HPDE6-E6E7 (cell line): ENCODE results near the gene HJURP.
A peak's percentile ranks its signal among the peaks of the same experiment; 100 is the strongest.

ENCODE experiments used
- DNase-seq: peaks from one replicate; pipeline ENCODE4 v3.0.0; 2011; ENCODE audit warnings: missing footprints; ENCODE audit errors: extremely low spot score

The HJURP gene

DNA sequence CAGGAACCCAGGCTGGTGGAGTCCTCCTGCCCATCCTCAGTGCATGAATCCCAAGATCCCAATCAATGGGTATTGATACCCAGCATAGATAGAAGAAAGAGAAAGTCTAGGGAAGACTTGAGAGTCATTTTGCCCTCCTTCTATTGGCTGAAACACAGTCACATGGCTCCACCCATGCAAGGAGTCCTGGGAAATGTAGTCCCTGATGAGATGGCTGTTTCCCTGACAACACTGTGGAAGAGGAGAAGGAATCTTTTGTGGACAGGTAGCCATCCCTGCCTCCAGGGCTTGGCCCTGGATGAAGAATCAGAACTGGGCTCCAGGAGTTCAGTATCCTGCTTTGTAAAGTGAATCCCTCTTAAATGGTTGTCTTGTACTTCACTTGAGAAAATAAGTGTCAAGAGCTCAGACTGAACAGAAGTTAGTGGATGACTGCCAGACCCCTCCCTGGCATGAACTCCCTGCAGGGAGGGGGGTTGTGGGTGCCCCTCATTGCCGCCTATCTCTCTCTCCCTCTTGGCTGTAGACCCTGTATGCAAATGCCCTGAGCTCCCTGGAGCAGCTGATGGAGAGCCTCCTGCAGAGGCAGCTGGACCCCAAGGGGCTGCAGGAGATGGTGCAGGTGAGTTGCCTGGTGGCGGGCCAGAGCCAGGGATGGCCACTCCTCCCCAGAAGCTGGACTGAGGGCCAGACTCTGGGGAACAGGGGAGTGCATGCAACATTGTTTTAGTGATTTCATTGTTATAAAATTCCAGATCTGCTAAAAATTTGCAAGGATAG is 40.1 kb downstream of the HJURP start:
- DNase-seq, result peak; percentile 29

DNA sequence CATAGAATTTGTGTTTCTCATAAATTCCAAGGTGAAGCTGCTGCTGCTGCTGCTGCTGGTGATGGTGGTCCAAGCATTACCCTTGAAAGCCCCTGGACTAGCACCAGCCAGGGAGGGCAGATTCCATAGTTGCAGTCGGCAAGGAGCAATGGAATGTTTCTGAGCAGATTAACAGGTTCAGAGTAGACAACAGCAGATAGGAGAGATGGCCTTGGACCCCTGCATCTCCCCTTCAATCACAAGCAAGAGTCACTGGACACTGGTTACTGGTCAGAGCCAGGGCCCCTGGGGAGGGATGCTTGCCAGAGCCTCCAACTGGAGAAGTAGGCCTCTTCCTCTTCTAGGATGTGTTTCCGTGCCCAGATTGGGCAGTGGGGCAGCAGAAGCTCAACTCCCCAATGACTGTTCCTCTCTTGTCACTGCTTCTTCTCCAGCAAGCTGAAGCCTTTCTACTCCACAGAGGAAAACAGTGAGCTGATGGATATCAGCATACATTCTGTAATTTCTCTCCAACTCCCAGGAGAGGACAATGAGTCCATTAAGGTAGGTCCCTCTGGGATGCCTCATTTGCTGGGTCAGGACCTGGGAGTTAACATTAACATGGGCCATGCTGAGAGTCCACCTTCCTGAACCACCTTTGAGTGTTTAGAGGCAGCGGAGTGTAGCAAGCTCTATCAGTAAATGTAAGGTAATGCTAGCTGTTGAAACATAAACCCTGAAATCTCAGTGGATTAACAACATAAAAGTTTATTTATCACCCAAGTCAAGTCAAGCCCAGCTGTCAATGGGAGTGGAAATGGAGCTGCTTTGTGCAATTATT is 40.9 kb downstream of the HJURP start:
- no peak for DNase-seq

DNA sequence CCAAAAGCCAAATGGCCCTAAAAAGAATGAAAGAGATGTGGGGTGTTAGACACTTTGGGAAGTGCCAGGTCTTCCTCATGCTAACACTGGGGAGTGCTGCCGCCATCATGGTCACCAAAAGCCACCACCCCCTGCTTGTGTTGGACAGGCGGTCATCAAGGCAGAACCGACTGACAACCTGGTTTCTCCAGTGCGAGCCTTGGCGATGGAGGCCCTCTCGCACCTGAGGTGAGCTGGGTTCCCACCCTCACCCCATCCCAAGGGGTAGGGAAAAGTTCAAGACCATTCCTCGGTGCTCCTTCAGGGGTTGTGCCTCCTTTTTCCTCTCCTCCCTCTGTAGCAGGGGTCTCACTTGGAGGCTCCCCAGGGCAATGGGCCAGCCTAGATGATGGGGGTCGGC is 42.6 kb downstream of the HJURP start:
- DNase-seq, result no peak

DNA sequence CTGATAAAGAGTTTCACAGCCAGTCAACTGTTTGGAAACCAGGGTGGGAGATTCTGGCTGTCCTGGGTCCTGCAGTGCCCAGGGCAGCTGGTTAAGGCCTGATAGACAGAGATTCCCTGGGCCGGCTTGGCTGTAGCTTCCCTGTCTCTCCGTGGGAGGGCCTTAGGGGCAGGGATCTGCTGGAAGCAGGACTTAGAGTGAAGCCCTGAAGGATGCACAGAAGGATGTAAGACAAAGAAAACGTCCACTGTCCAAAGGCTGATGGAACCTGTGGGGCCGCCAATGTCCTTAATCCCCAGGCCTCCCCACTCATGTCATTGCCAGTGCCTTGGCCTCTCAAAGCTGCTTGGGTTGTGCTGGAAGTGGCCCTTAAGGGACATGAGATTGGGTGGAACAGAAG is 43.2 kb downstream of the HJURP start:
- no peak for DNase-seq

DNA sequence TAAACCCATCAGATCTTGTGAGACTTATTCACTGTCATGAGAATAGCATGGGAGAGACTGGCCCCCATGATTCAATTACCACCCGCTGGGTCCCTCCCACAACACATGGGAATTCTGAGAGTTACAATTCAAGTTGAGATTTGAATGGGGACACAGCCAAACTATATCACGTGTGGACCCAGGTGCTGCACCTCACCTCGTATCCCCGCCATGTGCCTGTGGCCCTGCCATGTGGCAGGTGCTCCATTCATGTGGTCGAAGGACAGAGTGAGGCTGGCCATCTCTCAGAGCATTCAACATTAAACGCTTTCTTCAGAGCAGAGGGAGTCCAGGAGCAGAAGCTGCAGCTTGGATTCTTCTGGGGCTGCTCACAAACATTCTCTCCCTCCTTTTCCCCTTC is 44.0 kb downstream of the HJURP start:
- DNase-seq, result no peak

DNA sequence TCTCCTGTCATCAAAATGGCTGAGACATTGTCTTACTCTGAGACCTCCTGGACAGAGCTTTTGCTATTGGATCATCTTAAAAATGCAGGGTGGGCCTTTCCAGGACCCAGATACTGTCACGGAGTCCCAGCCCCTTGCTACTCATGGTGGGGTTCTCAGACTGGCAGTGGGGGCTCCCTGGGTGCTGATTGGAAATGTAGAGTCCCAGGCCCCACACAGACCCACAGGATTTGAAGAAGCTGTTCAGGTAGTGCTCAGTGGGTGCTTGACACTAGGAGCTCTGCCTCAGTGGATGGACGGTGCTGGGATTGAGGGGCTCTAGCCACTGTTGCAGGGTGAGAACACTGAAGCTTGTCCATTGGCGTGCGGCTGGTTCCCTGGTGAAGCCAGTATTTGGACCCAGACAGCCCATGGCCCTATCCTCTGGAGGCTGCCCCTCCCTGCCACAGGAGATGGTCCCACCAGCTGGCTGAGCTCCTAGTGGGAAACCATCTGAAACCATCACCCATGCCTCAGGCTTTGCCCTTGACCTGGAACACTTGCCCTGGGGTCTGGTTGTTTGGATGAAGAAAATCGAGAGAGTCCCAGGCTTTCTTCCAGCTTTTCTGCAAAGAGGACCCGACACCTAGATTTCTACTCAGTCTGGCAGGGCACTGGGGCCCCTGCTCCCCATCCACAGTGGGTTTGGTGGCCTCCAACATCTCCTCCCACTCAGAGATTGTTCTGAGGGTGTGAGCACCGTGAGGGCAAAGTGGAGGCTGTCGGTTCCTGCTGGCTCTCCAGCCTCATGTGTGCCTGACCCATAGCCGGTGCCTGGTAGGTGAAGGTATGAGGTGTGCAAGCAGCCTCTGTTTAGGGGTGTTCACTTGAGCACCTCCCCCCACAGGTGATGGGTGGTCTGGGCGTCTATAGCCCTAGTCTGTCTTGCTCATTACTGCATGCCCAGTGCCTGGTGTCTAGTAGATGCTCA is 46.1 kb downstream of the HJURP start:
- DNase-seq, result no peak

DNA sequence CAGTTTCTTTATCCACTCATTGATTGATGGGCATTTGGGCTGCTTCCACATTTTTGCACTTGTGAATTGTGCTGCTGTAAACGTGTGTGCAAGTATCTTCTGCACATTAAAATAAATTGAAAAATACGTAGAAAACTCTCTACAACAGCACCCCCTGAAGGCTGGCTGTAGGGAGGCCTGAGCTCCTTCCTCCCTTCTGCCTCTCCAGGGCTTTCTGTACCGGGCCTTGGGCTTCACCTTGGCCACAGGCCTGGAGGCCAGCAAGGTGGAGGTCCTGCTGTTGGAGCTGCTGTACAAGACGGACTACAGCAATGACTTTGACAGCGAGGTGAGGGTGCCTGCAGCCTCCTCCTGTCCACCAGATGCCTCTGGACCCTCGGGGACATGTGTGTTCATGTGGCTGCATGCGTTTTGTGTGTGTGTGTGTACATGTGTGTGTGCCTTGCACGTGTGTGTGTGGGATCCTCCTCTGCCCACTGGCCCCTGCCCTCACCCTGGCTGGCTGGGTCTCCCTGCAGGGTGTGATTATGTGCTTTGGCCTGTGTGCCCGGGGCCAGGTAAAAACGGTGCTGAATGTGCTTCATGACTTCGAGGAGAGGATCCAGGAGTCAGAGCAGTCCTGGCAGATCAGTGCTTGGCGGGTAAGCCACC is 47.0 kb downstream of the HJURP start:
- DNase-seq, result no peak

DNA sequence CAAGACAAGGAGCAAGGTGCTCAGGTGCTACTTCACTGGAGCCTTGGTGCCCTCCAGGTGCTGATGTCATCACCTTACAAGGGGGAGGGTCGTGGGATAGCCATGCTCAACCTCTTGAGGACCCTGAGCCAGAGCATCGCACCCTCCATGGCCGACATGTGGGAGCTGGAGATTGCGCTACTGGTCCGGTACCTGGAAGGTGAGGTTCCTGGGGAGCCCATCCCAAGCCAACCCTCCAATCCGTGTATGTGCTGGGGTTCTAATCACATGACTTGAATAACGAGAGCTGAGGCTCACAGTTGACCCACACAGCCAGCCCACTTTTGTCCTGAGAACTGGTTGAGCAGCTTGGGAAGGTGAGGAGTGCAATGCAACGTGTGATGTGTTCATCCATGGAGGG is 50.3 kb downstream of the HJURP start:
- no peak for DNase-seq

DNA sequence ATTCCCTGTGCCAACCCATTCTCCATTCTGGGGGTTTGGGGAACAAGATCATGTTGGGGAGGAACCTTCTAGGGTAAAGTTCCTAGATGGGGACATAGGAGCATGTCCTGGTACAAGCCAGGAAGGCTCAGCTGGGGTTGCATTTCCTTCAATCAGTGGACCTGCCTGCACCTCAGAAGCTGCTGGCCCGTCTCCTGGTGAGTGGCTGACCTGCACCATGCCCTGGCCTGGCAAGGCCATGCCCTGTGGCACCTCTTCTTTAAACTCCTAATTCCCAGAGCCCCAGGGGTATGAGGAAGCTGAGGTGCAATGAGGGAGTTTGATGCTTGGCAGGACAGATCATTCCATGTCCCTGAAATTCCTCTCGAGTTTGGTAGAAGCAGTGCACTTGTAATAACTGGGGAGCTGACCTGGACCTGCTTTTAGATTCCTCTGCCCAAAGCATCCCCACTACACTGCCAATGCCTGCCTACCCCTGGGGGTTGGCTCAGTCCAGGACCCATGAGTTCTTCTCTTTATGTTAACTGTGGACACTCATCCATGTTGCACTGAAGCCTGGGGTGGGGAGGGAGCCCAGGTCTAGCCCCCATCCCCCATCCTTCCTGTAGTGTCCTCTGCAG is 50.9 kb downstream of the HJURP start:
- DNase-seq, result no peak

DNA sequence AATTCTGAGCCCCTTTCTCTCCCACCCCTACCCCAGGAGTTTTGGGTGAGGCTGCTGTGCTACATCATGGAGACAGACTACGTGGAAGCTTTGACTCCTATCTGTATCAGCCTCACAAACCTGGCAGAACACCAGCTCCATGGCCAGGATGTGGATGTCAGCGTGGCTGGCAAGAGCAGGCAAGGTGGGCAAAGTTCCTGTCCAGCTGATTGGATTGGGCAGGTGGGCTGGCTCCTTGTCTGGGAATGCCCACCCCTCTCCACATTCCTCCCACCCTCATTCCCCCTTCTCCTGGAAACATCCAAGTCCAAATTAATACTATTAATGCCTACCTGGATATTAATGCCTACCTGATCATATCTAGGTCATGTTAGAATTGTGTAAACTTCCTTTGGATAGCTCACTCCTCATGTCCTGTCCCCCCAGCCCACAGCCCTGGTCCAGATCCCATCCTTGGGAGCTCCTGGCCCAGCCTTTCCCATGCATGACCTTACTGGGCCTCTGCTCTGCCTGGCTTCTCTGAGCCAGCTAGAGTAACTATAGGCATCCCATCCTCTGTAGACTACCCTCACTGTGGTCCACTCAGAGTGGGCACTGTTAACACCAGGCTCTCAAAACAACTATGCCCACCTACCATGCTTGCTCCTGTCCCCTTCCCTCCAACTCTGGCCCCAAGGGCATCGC is 52.1 kb downstream of the HJURP start:
- no peak for DNase-seq

DNA sequence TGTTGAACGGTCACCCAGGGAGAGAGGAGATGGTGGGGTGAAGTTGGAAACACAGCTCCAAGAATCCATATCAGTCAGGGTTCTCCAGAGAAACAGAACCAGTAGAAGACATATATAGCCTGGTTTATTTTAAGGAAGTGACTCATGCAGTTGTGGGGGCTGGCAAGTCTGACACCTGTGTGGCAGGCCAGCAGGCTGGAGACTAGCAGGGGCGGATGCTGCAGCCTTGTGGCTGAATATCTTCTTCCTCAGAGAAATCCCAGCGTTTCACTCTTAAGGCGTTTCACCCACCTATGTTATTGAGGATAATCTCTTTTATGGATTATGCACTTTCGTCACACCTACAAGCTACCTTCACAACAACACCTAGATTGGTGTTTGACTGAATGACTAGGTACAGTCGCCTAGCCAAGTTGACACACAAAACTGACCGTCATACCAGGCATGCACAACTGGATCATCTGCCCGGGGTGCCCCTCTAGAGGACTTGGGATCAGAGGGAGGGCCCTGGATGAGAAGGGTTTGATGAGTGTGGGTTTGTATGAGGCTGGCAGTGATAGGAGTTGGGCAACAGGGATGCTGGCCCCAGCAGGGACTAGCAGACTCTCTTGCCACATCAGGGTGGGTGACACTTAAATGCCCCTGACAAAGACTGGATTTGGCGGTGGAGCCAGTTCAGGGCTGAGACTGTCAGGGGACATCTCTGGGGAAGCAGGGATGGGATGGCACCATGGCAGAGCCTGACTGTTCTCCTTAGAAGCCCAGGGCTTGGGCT is 52.8 kb downstream of the HJURP start:
- no peak for DNase-seq

DNA sequence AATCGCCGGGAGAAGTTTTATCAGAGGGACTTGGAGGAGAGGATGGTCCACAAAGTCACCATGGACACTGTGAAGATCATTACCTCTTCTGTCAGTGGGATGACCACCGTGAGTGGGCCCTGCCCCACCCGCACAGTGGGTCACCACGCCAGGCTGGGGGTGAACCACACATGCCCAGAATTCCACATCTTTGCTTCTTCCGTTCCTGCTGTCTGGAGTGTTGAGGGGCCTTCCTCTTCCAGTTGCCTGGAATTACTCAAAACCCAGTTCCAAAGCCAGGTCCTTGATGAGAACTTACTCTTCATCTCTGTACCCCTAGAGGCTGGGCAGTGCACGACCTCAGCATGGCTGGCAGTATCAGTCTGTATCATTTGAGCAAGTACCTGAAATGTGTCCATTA is 54.1 kb downstream of the HJURP start:
- DNase-seq, result no peak

DNA sequence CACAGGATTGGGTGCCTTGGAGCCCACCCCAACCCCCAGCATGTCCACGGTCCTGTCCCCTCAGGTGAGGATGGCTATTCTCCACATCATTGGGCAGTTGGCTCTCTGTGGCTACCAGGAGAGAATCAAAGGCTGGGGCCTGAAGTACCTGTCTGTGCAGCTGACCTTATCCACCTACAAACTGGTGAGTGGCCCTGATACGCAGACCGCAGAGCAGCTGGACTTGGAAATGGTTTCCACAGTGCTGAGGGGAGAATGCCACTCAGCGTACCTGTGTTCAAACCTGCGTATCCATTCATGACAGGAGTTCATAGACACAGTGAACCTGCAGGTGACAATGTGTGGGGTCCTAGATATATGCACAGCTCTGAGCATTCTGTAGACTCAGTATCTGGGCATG is 54.6 kb downstream of the HJURP start:
- no peak for DNase-seq

DNA sequence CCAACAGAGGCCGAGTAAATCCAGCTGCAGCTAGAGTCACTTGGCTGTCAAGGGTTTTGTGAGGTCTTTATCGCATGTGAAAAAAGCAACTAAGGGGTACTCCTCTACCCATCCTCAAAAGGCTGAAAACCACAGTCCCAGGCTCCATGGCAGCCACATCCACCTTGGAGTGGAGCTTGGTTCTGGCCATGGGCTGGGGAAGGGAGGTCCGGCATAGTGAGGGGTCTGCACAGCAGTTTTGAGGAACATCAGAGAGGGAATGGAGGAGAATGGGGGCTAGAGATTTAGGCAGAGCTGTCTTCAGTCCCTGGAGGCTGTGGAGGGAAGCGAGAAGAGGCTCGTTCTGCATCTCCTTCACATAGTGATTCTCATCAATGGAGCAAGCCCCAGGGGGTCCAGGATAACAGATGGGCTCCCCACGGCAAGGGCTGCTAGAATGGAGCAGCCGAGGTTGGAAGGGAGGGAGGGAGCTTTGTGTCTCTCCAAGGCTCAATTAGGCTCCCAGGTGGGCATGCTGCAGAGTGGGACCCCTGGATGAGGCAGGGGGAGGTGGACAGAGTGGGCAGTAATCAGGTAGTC is 55.2 kb downstream of the HJURP start:
- DNase-seq, result no peak

DNA sequence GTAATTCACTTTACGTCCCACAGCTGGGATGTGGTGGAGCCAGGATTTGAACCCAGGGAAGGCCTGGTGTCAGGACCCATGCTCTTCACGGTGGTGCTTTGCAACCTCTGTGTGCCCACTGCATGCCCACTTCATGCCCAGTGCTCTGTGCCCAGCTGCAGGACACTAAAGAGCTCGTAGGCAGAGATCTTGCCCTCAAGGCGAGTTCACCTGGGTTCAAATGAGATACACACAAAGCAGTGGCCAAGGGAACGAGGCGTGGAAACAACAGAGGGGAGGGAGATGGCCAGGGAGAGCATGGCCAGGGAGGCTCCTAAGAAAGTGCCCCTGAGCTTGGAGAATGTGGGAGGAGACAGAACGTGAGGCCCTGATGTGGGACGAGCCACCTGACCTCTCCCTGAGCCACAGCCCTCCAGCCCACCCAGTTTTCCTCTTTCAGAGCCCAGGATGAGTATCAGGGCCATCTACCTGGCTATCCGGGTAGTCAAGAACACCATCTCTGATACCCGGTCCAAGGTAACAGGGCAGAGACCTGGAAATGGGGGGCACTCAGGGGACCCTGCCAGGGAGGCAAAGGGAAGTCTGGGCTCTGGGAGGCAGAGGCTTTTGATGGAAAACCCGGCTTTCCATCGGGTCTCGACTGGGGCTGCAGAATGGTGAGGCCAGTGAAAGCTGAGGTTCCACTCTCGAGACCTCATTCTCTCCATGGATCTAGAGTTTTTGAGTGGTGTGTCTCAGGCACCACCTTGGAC is 55.8 kb downstream of the HJURP start:
- DNase-seq, result no peak

DNA sequence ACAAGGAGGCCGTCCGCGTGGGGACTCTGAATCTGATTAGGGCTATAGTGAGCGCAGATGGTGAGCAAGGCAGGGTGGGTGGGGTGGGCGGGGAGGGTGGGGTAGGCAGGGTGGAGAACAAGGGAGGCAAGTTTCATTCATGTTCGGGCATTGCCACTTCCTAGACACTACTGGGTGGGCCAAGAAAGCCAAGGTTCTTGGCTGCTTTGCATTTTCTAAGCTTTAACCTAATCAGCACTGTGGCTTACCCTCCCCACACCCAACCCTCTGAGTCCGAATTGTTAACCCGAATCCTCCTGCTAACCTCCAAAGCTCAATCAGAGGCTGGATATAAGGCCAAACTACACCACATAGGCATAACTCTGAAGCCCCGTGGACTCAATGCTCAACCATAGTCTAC is 58.1 kb downstream of the HJURP start:
- DNase-seq, result no peak

DNA sequence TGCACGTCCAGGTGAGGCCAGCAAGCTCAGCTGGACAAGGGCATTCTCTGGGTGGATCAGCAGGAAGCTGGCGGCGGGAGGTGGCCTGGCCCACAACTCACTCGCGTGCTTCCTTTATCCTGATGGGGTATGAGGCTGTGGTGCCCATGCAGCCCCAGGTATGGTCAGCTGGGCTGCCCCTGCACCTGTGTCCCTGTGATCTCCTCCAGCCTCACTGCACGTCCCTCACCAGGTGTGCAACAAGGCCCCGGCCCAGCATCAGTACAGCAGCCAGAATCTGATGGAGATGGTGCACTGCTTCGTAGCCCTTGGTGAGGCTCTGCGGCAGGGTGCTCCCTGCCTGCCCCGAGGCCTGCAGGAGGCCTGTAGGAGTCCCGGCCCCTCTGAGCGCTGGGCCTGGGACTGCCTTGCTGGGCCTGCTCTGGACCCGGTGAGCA is 58.6 kb downstream of the HJURP start:
- no peak for DNase-seq

DNA sequence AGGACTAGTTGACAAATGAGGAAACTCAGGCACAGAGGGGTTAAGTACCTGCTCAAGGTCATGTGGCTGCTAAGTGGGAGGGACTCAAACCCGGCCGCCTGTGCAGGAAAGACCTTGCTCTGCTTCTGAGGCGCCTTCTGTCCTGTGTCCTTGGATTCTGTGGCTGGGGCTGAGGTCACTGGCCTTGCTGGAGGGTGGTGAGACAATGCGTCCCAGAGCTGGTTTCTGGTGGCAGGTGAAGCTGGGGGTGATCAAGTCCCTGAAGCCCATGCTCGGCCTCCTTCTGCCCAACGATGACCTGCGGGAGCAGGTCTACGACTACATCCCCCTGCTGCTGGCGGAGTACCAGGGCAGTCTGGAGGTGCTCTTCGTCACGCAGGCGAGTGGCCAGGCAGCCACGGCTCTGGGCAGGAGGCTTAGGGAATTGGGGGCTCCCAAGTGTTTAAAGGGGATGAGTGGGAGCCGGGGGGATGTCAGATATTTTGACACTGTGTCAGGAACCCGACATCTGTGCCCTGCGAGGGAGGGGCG is 60.1 kb downstream of the HJURP start:
- DNase-seq, result no peak
